T-helper 9 cell (primary cell): Measurements from ENCODE around the gene GRID1.
"Not testable (repeated sequence)": the region's sequence is repeated elsewhere in the genome, so short reads cannot be mapped to it uniquely, and the experiment has no call there.

Experiments used
- DNase-seq: peaks from one replicate; pipeline ENCODE4 v3.0.0-alpha.2; 2020

The GRID1 gene

DNA sequence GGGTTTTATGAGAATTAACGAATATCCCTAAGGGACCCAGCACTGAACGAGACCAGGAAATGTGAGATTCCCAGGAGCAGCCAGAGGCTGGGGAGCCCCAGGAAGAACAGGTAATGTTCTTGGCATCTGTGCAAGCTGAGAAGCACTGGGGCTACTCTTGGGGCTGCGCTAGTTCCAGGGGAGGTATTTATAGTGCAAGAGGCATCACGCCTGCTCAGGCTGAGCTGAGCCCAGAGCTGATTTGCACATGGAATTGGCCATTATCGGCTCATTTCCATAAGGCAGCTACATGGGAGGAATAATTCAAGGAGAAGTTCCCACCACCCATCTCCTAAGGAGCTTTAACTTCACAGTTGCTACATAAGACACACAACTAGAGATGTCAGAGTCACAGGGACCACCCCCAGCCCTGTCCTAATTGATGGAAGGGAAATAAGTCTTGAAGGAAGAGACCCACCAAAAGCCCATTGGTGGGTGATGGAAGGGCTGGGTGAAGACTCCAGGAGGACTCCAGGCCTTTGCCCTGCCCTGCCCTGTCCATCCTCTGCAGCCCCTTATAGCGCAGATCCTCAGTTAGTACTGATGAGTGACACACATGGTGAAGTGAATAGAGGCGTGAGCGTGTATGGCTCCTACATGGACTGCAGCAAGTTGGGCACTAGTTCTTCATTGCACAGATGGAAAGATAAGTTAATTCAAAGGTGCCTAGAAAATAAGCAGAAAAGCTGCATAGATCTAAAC lies 178.9 kb downstream of the GRID1 start:
- DNase-seq, result no peak

DNA sequence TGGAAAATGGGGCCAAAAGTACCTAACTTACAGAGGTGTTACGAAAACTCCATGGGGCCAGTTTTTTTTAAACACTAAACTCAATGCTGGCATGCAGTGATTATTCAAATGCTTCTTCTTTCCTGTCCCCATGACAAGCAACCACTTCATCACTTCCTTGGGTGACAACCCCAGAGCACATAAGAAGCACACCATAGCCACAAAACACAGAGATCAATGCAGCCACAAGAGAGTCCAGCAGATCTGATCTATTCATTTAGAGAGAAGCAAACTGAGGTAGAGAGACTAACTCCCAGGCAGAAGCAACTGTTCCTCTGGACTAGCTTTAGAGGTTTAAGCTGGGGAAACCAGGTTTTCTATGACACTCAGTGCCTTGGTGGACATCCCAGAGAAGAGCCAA lies 180.0 kb downstream of the GRID1 start:
- DNase-seq, result no peak

DNA sequence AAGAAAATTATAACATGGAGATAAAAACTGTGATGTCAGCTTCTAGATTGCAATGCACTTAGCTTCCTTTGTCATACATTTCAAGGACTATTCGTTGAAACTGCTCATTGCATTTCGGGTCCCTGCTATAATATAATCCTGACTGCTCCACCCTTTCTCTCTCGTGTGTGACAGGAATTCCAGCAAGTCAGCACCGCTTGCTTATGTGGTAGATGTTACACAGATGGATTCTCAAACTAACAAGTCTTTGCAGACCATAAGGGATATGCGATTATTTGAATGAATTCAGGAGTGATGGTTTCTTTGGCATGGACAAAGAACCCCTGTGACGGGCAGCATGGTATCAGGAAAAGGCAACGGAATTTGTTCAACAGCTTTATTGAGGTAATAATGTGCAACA lies 184.0 kb downstream of the GRID1 start:
- no peak for DNase-seq

DNA sequence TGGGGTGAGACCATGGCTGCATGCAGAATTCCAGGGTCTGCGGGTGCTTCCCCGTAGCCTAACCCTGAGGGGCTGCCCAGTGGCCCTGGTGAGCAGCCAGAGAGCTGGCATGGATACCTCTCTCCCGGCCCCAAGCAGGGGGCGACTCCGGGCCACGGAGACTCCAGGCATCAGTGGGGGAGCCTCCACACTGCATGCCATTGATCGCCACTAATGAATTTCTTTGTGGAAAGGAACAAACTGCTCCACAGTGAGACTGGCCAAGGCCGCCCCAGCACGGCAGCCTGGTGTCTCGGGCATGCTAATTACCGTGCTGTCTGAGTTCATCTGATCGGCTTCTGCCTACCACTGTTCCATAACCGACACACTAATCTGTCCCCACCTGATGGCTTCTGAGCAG lies 184.4 kb downstream of the GRID1 start:
- DNase-seq, result no peak

DNA sequence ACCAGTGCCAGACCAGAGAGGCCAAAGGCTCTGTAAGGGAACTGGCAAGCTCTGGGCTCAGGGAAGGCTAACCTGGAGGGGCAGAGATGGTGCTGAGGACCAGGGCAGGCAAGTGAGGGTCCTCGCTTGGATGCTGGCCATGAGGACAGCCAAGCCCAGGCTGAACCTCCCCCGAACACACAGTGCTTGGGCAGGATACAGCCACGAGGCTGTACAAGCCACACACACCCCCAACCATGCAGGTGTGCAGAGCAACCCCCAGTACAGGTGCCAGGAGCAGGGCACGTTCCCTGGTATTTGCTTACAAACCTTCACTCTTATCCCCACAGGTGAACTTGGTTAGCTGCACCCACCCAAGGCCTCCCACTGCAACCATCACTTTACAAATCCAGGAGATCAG lies 185.7 kb downstream of the GRID1 start:
- no peak for DNase-seq

DNA sequence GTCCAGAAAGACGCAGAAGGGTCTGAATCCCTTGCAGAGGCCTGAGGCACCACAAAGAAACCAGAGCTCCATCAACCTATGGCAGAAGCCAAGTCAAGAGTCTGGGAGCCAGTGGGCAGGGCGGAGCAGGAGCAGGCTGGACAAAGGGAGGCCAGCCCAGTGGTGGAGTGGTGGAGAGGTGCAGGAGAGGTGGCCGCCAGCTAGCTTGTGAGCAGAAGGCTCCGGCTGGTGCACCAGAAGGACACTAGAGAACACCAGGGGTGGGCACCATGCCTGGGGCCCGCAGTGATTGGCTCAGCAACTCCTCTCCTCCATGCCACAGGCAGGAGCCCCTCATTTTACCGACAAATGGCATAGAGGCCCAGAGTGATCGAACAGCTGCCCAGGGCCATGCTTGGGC lies 186.6 kb downstream of the GRID1 start:
- no peak for DNase-seq

DNA sequence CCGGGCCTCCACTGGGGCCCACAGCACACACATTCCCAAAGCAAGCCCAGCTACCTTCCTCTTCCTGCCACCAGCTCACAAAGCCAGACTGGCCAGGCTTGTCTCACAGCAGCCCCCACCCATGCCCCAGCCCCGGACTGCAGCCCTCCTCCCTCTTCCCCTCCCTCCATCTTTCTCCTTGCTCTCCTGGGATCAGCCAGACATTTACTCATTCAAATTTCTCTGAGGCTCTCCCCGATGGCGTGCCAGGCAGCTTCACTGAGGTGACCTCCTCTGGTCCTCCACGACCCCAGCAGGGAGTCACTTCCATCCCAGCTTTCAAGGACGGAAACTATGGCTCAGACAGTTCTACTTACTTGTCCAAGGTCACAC lies 187.5 kb downstream of the GRID1 start:
- no peak for DNase-seq

DNA sequence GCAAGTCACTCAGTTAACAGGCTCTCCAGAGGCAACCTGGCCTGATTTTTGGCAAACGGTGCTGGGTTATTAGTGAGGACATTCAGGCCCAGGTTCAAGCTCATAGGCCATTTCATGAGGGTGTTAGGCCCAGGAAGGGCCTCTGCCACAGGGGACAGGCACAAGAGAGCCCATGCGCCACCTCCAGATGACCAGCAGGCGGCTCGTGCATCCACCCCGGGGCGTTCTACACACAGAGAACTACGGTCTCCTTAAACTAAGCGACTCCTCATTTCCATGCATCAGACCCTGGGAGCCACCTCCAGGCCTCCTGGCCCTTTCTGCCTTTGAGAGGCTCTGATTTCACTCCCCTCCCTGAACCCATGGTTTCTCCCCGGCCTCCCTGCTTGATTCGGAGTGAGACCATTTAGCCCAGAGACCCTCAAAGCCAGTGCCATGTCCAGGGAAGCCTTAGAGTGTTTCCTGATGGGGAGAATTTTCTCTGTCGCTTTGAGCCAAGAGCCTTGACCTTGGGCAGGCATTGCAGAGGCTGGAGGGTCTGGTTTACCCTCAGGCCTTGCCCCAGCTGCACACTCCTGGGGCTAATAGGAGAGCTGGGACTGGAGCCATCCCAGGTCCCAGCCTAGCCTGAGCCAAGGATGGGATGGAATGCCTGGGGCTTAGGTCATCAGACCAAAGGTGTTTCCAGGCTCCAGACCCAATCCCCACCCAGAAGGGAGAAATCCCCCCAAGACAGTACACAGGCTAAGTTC lies 188.0 kb downstream of the GRID1 start:
- DNase-seq, result no peak

DNA sequence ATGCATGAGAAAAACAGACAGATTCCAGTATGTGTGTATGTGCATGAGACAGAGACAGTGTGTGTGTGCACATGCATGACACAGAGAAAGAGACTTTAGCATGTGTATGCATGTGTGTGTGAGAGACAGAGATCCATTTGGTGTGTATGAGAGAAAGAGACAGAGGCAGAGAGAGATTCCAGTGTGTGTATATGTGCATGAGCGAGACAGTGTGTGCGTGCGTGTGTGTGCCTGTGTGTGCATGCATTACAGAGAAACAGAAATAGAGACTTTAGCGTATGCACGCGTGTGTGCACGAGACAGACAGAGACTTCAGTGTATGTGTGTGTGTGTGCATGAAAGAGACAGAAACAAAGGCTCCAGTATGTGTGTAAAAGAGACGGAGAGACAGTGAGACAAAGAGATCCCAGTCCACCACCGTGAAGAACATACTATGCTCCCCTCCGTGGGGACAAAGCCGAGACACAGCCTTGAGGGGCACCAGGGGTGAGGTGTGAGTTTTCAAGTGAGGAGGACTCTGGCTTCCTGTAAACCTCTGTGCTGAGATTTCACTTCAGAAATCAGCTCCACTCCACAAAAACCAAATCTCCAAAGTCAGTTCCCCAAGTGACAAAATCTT lies 188.9 kb downstream of the GRID1 start:
- DNase-seq, result no peak

DNA sequence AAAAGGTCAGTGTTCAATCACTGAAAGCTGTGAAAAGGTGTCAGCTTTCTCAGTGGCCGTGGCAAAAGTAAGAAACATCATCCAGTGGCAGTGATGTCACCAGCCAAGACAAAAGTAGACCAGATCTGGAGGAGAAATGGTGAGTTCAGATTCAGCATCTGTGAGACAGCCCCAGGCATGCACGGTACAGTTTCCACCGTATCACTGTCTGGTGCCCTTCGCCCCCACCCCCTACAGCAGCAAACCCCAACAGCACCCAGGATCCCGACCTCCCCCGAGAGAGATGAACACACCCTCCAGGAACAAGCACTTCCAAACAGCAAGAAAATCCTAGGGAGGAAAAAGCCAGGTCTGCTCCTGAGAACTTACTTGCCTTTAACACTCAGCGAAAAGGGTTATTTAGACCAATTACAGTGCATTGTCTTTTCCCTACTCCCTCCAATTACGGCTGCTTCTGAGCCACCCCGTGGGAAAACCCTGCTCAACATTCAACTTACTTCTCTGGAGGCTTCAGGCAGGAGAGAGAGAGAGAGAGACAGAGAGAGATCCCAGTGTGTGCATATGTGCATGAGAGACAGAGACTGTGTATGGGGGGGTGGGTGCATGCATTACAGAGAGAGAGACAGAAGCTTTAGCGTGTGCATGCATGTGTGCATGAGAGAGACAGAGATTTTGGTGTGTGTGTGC lies 189.6 kb downstream of the GRID1 start:
- no peak for DNase-seq

DNA sequence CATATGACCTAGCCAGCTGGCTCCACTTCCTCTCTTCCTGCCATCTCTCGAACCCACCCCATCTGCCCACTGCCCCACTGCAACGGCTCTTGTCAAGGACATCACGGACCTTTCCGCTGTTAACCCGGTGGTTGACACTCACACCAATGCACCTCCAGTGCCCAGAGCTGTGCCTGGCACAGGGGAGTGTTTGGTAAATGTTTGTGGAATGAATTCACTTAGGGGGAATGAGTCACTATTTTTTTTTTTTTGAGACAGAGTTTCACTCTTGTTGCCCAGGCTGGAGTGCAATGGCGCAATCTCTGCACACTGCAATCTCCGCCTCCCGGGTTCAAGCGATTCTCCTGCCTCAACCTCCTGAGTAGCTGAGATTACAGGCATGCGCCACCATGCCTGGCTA lies 191.1 kb downstream of the GRID1 start:
- DNase-seq, result not testable (repeated sequence)

DNA sequence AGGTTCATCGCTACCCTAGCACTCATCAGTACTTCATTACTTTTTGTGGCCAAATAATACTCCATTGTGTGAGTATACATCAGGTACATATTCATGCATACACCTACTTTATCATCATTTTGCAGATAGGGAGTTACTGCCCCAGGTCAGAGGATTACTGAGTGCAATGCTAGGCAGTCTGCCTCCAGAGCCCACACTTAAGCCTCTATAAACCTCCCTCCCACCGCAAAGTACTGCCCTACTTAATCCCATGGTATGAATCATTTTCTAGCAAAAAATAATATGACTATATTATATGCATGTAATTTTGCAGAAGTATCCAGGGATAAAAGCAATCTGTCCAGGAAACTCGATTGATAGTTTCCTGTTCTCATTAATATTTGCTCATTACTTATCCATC lies 194.3 kb downstream of the GRID1 start:
- DNase-seq, result no peak

DNA sequence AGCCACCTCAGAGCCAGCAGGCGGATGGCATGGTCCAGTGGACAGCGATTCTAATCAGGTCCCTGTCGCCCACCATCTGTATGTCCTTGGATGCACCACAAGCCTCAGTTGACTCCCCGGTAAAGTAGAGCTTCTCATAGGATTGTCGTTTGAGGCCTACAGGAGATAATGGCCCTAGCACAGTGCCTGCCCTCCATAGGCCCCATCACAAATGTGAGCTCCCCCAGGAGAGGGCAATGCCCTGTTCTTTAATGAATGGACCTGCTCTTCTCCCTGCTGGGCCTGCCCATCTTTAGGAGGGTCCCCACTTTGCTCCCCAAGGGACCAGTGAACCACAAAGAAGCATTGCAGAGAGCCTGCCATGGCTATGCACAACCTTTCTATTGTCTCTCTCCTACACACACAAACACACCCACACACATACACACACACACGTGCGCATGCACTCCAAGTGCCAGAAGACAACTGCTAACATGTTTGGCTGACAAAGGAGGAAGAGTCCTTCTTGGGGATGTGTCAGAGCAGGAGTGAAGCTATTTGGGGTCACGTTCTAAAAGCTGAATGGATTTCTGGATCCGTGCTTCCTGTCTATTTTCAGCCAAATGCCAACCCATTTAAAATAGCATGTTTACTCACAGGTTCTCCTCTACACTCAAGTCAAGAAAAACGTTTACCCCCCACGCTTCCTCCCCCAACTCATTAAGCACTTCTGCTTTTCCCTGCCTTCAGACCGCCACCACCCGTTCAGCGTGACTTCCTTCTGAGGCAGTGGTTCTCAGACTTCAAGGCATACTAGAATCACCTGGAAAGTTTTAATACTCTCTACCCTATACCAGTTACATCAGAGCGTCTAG lies 196.1 kb downstream of the GRID1 start:
- no peak for DNase-seq

DNA sequence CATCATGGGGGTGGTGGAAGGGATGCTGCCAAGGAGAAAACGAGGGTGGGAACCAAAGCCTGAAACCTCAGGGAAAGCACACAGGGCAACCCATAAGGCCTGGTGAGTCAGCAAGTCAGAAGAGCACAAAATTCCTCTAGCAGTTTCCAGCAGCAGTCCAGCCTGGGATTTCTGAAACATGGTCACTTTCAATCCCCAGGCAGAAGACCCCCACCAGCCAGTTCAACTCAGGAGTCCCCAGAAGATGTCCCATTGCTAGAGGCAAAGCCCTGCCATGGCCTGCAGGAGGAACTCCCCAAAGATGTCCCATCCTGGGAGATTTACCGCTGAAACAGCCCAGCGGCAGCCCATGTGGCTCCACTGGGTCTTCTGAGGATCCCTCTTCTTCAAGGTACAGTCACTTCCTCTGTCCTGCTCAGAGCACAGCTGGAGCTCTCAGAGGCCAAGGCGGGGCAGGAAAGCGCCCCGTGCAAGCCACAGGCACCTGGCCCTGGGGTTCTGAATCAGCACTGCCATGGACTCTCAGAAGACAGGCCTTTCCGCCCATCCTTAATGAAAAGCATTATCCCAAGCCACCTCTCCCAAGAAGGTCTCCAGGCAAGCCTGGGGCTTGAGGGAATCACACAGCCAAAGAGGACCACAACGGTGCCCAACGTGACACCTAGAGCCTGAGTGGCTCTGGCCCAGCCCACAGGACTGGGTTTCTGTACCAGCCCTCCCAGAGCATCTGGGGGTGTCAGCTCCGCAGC lies 196.9 kb downstream of the GRID1 start:
- DNase-seq, result no peak

DNA sequence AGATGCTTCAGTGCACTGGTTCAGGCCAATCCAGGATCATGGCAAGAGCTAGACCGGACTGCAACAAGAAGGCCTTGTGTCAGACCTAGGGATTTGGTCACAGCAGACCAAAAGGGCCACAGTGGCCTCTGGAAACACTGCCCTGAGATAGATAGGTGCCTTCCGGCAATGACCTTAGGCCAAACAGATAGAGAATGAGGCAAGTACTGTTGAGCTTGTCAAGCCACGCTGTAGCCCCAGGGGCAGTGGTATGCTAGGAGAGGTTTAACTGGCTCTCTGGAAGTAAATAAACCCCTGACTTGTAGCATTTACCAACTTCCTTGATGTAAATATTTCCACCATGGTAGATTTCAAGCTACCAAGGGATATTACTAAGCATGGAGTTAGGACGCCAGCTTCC lies 197.5 kb downstream of the GRID1 start:
- DNase-seq, result no peak

DNA sequence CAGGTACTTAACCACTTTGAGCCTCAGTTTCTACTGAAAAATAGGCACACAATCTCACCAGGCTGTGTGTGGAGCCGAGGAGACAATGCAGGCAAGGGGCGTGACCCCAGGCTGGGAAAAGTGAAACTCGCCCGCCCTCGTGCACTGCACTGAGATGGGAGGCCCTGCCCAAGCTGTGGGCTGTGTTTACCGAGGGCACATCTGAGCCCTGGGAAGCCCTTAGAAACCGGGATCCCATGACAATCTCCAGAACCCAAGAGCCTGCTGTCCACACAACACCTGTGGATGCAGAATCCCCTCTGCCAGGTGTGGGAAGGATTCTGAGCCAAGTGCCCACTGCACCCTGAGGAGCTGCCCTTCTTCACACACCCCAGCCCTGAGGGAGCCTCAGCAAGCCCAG lies 198.3 kb downstream of the GRID1 start:
- no peak for DNase-seq

DNA sequence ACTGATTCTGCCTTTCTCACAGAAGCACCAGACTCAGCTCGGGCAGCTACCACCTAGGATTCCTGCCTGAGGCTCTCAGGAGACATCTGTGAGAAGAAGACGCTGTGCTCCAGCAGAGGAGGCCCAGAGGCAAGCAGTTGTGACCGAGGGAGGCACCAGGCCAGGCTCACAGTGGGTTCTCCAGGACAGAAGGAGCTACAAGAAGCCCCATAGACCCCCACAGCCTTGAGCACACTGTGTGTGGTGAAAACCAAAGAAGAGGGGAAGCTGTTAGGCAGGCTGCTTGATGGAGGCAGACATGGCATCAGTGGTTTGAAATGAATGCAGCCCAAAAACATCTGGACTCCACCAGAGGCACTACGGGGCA lies 198.8 kb downstream of the GRID1 start:
- DNase-seq, result no peak

DNA sequence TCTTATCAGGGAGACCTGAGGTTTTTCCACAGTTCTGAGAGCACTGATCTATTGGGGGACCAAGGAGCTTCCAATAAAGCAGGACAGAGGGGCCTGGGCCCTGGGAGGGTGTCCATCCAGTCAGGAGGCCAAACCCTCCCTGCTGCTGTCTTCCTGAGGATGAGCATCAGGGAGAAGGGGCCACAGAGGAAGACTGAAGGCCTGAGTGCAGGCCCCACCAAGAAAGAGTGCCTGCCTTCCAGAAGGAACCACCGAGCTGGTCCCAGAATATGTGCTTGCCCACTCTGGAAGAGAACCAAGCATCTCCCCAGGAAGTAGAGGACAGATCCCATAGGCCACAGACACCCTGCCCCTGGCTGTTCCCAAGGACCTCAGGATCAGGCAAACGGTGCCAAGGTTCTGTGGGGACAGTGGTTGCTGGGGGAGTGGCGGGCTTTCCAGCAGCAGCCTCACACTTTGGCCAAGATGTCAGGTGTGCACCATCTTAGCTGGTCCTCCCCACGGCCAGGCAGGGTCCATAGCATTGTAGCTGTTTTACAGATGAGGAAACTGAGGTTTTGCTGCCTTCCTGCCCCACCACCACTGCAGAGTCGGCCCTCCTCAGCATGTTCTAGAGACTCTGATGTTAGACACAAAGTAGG lies 199.4 kb downstream of the GRID1 start:
- no peak for DNase-seq

DNA sequence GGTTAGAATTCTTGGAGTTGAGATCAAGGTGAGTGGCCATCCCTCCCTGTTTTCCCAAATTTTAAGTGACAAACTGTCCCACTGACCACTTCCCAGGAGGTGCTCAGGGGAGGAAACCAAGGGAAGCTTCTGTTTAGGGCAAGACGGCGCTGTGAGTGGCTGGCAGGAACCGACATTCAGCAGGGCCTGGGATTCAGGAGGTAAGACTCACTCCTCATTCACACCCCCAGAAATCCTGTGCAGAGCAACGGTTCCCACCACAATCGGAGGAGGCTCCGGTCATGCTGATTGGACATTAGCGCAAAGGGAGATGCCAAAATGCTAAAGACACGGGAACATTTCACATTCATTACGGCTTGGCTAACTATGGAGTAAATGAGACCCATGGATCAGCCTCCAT lies 200.9 kb downstream of the GRID1 start:
- DNase-seq, result no peak

DNA sequence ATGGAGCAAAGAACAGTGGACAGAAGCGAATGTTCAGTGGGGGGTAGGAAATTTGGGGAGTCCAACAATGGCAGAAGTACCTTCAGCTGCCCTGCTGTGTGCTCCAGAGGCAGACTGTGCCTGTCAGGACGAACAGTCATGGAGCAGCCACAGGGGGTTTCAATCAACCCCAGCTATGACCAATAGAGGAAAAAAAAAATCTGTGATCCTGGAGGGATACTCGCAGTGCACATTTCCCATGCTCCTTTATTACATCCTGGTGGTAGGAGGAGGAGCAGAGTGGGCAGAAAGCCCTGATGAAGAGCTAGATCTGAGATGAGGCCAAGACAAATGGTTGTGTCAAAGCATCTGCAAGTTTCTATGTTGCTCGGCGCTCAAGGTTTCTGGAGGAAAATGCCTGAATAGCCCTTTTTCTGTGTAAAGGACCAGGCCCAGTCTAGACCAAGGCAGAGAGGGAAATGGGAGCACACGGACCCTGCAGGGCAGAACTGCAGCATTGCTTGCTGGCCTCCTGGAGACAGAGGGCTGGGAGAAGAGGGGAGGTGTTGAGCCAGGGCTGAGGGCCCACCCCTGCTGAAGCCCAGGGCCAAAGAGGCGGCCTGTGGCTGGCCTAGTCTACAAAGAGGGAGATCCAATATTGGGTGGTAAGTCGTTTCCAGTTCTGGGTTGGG lies 201.5 kb downstream of the GRID1 start:
- DNase-seq, result no peak
